GM12875 (cell line): ENCODE data around the gene MEF2C.

Source experiments
- H3K4me3 ChIP-seq: one replicate; pipeline ENCODE4 v1.5.1; 2011; ENCODE audit warnings: low read depth, low read length, control low read depth
- TF ChIP-seq, protein P1 (sequence below): IDR thresholded peaks from 2 replicates; pipeline ENCODE4 v1.5.1; 2011; ENCODE audit warnings: low read depth, mild to moderate bottlenecking, control low read depth, inconsistent platforms, low read length, moderate library complexity, borderline replicate concordance; ENCODE audit not compliant: insufficient read depth

The MEF2C gene

GRCh38 chr5:88667496-88668201 lies 215.3 kb downstream of the MEF2C start:
- peak overlapping the region; percentile 52 for H3K4me3 ChIP-seq

More at GRCh38 chr5:88667496-88668201, 215.3 kb downstream of the MEF2C start:
- TF ChIP-seq, protein P1, sequence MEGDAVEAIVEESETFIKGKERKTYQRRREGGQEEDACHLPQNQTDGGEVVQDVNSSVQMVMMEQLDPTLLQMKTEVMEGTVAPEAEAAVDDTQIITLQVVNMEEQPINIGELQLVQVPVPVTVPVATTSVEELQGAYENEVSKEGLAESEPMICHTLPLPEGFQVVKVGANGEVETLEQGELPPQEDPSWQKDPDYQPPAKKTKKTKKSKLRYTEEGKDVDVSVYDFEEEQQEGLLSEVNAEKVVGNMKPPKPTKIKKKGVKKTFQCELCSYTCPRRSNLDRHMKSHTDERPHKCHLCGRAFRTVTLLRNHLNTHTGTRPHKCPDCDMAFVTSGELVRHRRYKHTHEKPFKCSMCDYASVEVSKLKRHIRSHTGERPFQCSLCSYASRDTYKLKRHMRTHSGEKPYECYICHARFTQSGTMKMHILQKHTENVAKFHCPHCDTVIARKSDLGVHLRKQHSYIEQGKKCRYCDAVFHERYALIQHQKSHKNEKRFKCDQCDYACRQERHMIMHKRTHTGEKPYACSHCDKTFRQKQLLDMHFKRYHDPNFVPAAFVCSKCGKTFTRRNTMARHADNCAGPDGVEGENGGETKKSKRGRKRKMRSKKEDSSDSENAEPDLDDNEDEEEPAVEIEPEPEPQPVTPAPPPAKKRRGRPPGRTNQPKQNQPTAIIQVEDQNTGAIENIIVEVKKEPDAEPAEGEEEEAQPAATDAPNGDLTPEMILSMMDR, result no peak
